Stimulated activated CD8-positive, alpha-beta memory T cell treated with anti-CD3 and anti-CD28 coated beads, Interleukin-2, amount 100 ng/mL, for 1 hour (primary cell): Measurements from ENCODE around the gene SIGLECL1.

Experiments
- DNase-seq, 2 donors: peaks; one replicate each; pipeline ENCODE4 v3.0.0-alpha.2; 2020; ENCODE audit warnings: low read depth in 2 of 2

SIGLECL1 gene

GRCh38 chr19:51252306-51253079, 1.6 kb downstream of the SIGLECL1 start:
- no peak for DNase-seq

GRCh38 chr19:51253088-51253806, 2.4 kb downstream of the SIGLECL1 start:
- no peak for DNase-seq

- no peak for DNase-seq
These were observed 5.3 kb downstream of the SIGLECL1 start for GRCh38 chr19:51256155-51256625.

GRCh38 chr19:51257471-51257870, 6.6 kb downstream of the SIGLECL1 start:
- DNase-seq = no peak

- no peak for DNase-seq
These were observed 7.6 kb downstream of the SIGLECL1 start for GRCh38 chr19:51258165-51259160.

- no peak for DNase-seq
These were observed 8.7 kb downstream of the SIGLECL1 start for GRCh38 chr19:51259348-51260245.

GRCh38 chr19:51263808-51264207, 12.9 kb downstream of the SIGLECL1 start:
- no peak for DNase-seq

GRCh38 chr19:51271067-51271466, 20.2 kb downstream of the SIGLECL1 start:
- no peak for DNase-seq

GRCh38 chr19:51272183-51272810, 21.4 kb downstream of the SIGLECL1 start:
- no peak for DNase-seq

GRCh38 chr19:51274049-51274770, 23.3 kb downstream of the SIGLECL1 start:
- no peak for DNase-seq

- no peak for DNase-seq
These were observed 26.2 kb downstream of the SIGLECL1 start for GRCh38 chr19:51277112-51277511.

GRCh38 chr19:51282335-51282734, 31.5 kb downstream of the SIGLECL1 start:
- DNase-seq = no peak

- no peak for DNase-seq
These were observed 34.8 kb downstream of the SIGLECL1 start for GRCh38 chr19:51285682-51286081.

- DNase-seq = no peak
These were observed 38.8 kb downstream of the SIGLECL1 start for GRCh38 chr19:51289635-51290034.

- DNase-seq = no peak
These were observed 42.1 kb downstream of the SIGLECL1 start for GRCh38 chr19:51292971-51293370.

GRCh38 chr19:51293571-51294210, 42.8 kb downstream of the SIGLECL1 start:
- DNase-seq = no peak

GRCh38 chr19:51294211-51294976, 43.5 kb downstream of the SIGLECL1 start:
- no peak for DNase-seq

GRCh38 chr19:51294977-51295375, 44.1 kb downstream of the SIGLECL1 start:
- DNase-seq = no peak
